Sciatic nerve (tissue), 2 donors: ENCODE measurements around the gene FBXL20. TPM values are rescaled to one million over a fixed set of nuclear protein-coding genes. Genes with fewer than 3 reads are reported as not detected.
"Not testable (repeated sequence)": the region's sequence is repeated elsewhere in the genome, so short reads cannot be mapped to it uniquely, and the experiment has no call there.

Experiments
- ATAC-seq: fragments of 200-7000 bp; cut with Tn5 transposase; one replicate; pipeline ENCODE4 v1.9.1; 2020; ENCODE audit warnings: mild to moderate bottlenecking, moderate library complexity
- DNase-seq: peaks from one replicate; pipeline ENCODE4 v3.0.0-alpha.2; 2020; ENCODE audit warnings: low spot score
- intact Hi-C: fragments of 100-400 bp; cut with DNase I; formaldehyde crosslinking; loops from one replicate; pipeline ENCODE4 v1.14.2; 2022
- total RNA-seq: library from RNA; stranded (reverse); fragmentation: NEBNext Ultra II Directional; extraction: Animal tissue kit (Norgen Biotek cat#: 25700); gene quantifications from one replicate; pipeline ENCODE4 v1.2.1, GENCODE V29; 2021
- donor health status: DM: no; HTN: no; CAD: no.
- donor health status: DM: no; HTN: no; CAD: no.

FBXL20 gene, protein sequence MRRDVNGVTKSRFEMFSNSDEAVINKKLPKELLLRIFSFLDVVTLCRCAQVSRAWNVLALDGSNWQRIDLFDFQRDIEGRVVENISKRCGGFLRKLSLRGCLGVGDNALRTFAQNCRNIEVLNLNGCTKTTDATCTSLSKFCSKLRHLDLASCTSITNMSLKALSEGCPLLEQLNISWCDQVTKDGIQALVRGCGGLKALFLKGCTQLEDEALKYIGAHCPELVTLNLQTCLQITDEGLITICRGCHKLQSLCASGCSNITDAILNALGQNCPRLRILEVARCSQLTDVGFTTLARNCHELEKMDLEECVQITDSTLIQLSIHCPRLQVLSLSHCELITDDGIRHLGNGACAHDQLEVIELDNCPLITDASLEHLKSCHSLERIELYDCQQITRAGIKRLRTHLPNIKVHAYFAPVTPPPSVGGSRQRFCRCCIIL
- 29.1 TPM for total RNA-seq

DNA sequence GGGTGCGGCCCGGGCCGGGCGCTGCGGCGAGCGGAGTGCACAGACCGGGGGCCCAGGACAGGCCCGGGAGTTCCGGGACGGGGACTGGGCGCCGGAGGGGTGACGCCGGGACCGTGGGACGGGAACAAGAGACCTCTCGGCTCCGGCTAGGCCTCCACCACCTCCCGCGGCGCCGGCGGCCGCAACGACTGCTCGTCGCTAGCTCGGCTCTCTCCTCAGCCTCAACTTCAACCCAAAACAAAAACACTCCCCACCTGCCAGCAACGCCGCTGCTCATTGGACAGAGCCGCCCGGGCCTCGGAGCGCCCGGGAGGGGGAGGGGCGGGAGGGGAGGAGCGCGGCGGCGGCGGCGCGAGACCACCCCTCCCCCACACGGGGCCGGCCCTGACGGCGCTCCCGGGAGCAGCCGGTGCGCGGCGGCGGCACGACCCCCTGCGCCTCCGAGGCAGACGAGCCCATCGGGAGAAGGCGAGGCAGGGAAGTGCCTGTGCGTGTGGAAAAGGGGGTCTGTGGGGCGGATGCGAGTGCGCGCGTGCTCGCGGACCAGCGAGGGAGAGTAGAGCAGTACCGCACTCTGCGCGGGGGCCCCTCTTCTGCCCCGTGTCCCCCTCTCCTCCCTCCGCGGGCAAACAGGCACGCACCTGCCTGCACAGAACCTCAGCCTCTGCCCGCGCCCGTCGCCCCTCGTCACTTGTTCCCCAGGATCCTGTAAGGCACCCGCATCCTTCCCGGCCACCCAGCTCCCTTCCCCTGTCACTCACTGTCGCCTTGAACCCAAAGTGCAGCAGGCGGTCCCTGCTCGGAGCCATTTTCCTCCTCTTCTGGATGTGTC, at the start of gene FBXL20:
FBXL20 (minus strand) TSS at position 215 of the 832 bp plus-strand sequence. CDS start 224 bp downstream, outside the sequence.
- intact Hi-C loops: no loop called here
- ATAC-seq: peak; percentile 95
- peak; percentile 97 for DNase-seq

DNA sequence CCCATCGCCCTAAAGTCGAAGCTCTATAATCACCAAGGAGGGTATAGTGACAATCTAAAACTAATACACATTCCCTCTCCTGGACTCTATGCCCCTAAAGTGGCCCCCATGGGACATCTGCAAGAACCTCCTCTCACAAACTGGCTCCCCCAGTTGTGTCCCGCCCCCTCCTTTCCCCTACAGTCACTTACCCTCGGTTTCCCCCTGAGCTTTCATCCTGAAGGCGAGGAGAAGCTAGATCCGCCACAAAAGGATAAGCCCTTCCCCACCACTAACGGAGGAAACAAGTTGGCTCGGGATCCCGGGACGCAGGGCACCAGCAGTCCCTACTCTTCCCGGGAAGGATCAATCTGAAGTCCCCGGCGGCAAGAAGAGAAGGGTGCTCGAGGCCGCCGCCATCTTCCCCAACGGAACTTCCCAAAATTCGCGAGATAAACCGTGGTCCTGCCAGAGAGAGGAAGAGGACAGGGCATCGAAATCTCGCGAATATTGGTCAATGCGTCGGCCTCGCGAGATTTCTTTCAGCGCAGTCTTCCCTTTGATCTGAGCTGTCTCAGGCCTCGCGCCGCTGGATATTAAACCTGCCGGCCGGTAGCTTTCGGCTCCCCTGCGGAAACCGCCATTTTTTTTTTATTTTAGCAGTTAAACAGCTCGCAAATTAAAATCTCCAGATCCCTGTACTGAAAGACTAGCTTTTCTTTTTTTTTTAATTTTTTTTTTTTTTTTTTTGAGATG, 49.6 kb upstream of the FBXL20 start, which contains the start of gene MED1:
MED1 (minus strand) TSS at position 417 of the 735 bp plus-strand sequence; CDS start at position 216, 201 bp downstream.
- intact Hi-C loops: no loop called here
- ATAC-seq: peak; percentile 99
- peak; percentile 94 for DNase-seq

GRCh38 chr17:39450051-39450450, 48.6 kb upstream of the FBXL20 start:
- intact Hi-C loops: no loop called here
- ATAC-seq (no peak), DNase-seq (peak; percentile 31)

DNA sequence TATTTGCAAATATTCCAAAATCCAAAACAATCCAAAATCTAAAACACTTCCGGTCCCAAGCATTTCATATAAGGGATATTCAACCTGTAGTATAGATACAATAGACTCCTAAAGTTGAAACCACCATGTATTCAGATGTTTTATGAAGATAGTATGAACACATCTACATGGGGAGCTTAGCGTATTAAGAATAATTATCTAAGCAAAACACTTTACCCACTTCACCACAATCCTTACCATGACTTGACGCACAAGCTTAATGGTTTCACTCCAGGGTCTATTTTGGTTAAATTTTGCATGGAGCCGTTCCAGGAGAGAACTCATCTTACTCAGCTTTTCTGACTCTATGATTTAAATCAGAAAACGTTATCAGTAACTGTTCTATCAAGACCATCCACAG, 46.1 kb upstream of the FBXL20 start:
- intact Hi-C loops: no loop called here
- DNase-seq (no peak), ATAC-seq (no peak)

GRCh38 chr17:39443326-39443725, 41.9 kb upstream of the FBXL20 start:
- intact Hi-C loops: no loop called here

GRCh38 chr17:39439868-39440267, 38.4 kb upstream of the FBXL20 start:
- intact Hi-C loops, ATAC-seq, DNase-seq: not testable (repeated sequence)

More at GRCh38 chr17:39443326-39443725, 41.9 kb upstream of the FBXL20 start:
- no peak for ATAC-seq
- no peak for DNase-seq

DNA sequence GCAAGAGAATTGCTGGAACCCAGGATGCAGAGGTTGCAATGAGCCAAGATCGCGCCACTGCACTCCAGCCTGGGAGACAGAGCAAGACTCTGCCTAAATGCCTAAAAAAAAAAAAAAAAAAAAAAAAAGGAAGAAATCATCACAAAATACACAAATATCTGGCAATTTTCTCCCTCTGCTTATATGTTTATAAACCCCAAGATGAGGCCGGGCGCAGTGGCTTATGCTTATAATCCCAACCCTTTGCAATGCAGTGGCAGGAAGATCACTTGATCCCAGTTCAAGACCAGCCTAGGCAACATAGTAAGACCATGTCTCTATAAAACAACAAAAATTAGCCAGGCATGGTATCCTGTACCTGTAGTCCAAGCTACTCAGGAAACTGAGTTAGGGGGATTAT, 28.2 kb upstream of the FBXL20 start:
- DNase-seq: peak; percentile 33
- no peak for ATAC-seq
- intact Hi-C loops: no loop called here

DNA sequence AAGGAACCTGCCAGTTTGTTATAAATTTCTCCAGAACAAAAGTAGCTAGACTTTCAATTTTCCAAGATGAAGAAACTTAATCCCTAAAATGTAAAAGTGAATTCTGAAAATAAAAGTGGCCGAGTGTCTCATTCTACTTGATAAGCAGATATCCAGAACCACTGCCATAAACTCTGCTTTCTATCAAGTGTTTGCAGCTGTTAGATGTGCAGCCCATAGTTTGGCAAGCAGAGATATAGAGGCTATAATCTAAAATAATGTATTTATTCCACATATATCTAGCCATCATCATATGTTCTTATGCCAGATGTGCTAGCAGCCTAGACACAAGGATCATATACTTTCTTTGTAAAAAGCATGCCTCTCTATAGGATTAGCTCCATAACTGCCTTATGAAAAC, 14.7 kb upstream of the FBXL20 start:
- intact Hi-C loops: no loop called here
- no peak for ATAC-seq
- no peak for DNase-seq

GRCh38 chr17:39410279-39410678, 8.9 kb upstream of the FBXL20 start:
- intact Hi-C loops: no loop called here
- DNase-seq (no peak), ATAC-seq (no peak)

DNA sequence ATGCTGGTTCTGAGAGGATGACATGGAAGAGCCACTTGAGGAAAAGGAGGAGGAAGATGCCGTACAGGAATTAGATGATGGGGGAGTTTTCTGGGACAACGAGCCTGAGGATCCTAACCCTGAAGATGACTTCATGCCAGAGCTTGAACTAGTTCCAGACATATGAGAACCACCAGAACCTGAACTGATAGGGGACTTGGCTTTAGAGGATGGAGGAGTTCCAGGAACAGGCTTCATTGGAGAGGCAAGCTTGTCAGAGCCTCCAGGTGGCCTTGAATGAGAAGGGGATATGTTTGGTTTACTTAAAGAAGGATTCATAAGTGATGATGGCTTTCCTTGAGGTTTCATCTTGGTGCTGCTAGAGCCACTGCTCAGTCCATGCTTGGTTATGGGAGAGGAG, 6.9 kb upstream of the FBXL20 start:
- no peak for DNase-seq
- ATAC-seq: no peak
- intact Hi-C loops: no loop called here

DNA sequence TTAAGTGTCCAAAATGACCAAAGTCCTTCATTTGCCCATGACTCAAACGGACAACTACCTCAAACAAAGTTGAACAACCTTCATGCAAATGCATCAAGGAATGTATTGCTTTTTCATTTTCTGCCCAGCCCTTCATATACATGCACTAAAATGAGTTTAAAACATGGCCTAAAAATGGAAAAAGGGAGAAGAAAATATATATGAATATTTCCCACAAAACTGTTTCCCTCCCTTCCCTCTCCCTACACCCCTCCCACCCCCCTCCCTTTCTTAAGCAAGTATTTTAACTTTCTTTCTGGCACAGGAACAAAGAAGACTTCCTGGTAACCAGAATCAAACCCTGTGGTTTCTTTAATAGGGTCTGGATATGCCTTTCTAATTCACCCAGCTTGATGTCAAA, 5.5 kb upstream of the FBXL20 start:
- intact Hi-C loops: no loop called here
- DNase-seq (no peak), ATAC-seq (no peak)

DNA sequence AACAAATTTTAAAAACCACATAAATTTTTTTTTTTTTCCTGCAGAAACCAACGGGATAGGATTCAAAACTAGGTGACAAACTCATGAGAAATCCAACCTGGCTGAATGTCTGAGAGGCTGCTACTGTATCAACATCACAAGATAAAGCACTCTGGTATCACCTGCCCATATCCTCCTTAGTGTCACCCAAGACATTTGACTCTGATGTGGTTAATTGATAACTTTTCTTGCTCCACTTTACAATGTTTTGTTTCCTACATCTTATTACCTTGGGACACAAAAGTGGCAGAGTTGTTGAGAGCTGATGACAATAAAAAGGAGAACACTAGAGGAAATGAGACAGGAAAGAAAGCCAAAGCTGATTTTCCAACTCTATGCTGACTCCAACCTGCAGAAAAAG, 4.0 kb upstream of the FBXL20 start:
- DNase-seq: no peak

DNA sequence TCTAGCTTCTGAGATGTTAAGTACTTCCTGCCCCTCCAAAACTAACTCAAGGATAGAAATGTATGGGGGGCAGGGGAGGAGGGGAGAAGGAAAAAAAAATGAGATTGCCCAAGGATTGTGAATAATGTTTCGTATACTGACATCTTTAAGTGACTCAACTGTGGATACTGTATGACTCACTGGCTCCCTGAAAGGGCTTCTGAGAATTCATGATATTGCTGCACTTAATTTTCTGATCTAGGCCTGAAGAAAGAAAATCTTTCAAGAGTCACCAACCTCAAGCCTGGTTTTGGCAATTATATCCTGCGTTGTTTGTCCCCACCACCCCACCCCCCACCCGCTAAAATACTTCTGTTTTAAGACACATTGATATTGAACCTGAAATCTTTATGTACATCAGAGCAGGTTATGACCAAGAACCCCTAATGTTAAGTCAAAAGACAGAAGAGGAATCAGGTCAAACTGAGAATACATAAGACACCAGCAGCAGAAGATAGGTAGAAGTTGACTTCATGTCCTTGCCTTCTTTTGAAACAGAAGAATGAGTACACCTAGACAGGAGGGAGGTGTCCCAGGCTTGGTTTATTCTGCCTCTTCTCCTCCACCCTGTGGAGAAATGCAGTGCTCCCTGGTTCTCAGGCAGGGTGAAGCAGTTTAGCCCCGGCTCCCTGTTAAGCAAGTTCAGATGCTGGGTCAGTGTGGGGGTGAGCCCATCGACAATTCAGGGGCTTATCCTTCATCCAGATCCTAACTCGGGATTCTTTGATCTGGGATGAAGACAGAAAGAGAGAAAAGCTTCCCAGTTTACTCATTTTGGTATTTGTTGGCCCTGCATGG, 3.3 kb upstream of the FBXL20 start:
- intact Hi-C loops: no loop called here
- no peak for ATAC-seq
- DNase-seq: no peak

More for the DNA sequence above, 4.0 kb upstream of the FBXL20 start:
- ATAC-seq: no peak
- intact Hi-C loops: no loop called here

- intact Hi-C loops: no loop called here
- ATAC-seq (no peak), DNase-seq (no peak)
These were observed 1.6 kb upstream of the FBXL20 start for GRCh38 chr17:39402890-39403605.

GRCh38 chr17:39402244-39402889, 941 bp upstream of the FBXL20 start:
- ATAC-seq (peak; percentile 95), DNase-seq (peak; percentile 94)
- intact Hi-C loops: no loop called here

GRCh38 chr17:39400547-39401411, 647 bp downstream of the FBXL20 start:
- DNase-seq (no peak), ATAC-seq (peak; percentile 6)
- intact Hi-C loops: no loop called here
